Measurements from ENCODE around the gene CAB39. TPM values are rescaled to one million over a fixed set of nuclear protein-coding genes. Genes with fewer than 3 reads are reported as not detected.

CAB39 gene
- polyA plus RNA-seq, 1 donor from 2014 or later = 118 TPM

DNA sequence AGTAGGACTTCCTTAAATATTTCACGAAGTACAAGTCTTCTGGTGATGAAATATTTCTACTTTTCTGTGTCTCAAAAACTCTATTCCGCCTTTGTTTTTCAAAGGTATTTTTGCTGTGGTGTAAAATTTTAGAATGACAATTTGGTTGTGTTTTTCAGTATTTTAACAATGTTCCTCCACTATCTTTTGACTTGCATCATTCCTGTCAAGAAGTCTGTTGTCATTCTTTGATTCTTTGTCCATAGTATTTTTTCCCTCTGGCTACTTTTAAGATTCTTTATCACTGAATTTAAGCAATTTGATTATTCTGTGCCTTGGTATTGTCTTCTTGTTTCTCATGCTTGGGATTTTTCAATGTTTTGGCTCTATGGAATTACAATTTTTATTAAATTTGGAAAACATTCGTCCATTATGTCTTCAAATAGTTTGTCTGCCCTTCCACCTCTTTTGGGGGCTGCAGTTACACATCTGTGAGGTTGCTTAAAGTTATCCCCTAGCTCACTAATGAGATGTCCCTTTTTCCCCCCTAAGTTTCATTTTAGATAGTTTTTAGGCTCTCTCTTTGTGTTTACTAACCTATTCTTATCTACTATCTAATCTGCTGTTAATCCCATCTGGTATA is 76.0 kb downstream of the CAB39 start:
- no peaks in the 10 kb centered on the region for H4K20me1 ChIP-seq (ENCODE audit: insufficient read depth)
- H3K4me2 ChIP-seq (ENCODE audit: low read length) = no peak overlapping the region
- TF ChIP-seq REST (IDR thresholded peaks at IDR 0.05; ENCODE audit: borderline replicate concordance) = no peak
- no peak for TF ChIP-seq TAF1 (IDR thresholded peaks at IDR 0.05; ENCODE audit: low read depth)
- no peak for TF ChIP-seq RAD21 (conservative IDR thresholded peaks at IDR 0.05)
- TF ChIP-seq, protein P1, sequence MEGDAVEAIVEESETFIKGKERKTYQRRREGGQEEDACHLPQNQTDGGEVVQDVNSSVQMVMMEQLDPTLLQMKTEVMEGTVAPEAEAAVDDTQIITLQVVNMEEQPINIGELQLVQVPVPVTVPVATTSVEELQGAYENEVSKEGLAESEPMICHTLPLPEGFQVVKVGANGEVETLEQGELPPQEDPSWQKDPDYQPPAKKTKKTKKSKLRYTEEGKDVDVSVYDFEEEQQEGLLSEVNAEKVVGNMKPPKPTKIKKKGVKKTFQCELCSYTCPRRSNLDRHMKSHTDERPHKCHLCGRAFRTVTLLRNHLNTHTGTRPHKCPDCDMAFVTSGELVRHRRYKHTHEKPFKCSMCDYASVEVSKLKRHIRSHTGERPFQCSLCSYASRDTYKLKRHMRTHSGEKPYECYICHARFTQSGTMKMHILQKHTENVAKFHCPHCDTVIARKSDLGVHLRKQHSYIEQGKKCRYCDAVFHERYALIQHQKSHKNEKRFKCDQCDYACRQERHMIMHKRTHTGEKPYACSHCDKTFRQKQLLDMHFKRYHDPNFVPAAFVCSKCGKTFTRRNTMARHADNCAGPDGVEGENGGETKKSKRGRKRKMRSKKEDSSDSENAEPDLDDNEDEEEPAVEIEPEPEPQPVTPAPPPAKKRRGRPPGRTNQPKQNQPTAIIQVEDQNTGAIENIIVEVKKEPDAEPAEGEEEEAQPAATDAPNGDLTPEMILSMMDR (IDR thresholded peaks at IDR 0.05; ENCODE audit: poor library complexity, severe bottlenecking) = no peak
- TF ChIP-seq EP300 (conservative IDR thresholded peaks at IDR 0.05; ENCODE audit: poor library complexity, severe bottlenecking) = no peak
- TF ChIP-seq MXI1 (conservative IDR thresholded peaks at IDR 0.05; ENCODE audit: poor library complexity, severe bottlenecking) = no peak
- no peak for TF ChIP-seq EZH2 (IDR thresholded peaks at IDR 0.05; ENCODE audit: borderline replicate concordance, insufficient read depth, low read length, poor library complexity, severe bottlenecking)
- no peak for TF ChIP-seq SMC3 (conservative IDR thresholded peaks at IDR 0.05; ENCODE audit: poor library complexity)
- TF ChIP-seq POLR2AphosphoS5 (IDR thresholded peaks at IDR 0.05) = no peak
- no peaks in the 10 kb centered on the region for H3K9me2 ChIP-seq (ENCODE audit: insufficient read depth, low read length)
- no peaks in the 10 kb centered on the region for H3F3A ChIP-seq (ENCODE audit: insufficient read depth, low read length, poor library complexity, severe bottlenecking)
- H3K36me3 ChIP-seq (ENCODE audit: insufficient read depth, low read length) = peaks cover 19% of the 10 kb centered on the region
- H3K27ac ChIP-seq (ENCODE audit: low read length) = no peak overlapping the region
- no peak overlapping the region for H3K4me3 ChIP-seq (ENCODE audit: low read length)
- no peak overlapping the region for H2AFZ ChIP-seq (ENCODE audit: low read depth, low read length)
- no peaks in the 10 kb centered on the region for H3K9me3 ChIP-seq (ENCODE audit: low read length)
- no peaks in the 10 kb centered on the region for H3K27me3 ChIP-seq (ENCODE audit: insufficient read depth, low read depth, low read length)
- no peak overlapping the region for H3K9ac ChIP-seq (ENCODE audit: low read length)
- H3K79me2 ChIP-seq (replicated peaks; ENCODE audit: insufficient read depth, low read length) = peaks cover 6% of the 10 kb centered on the region

DNA sequence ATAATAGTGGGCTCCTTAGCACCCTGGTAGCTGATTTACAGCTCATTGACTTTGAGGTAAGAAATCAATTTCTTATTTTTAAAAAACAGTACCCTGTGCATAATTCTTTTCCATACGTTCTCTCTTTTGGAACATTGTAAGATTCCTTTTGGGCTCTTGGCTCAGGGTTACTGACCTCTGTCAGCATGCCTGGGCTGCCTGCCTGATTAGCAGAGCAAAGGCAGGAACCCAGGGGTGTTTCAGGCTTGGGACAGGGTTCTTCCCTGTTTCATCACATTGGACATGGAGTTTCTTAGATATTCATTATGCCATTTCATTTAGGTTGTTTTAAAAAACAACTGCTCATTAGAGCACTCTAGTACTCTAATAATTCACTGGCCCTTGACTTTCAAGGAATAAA is 78.3 kb downstream of the CAB39 start:
- Histone ChIP-seq H3F3A (ENCODE audit: insufficient read depth, low read length, poor library complexity, severe bottlenecking) (no peaks in the 10 kb centered on the region), H3K27ac (ENCODE audit: low read length) (no peak overlapping the region)

More for the DNA sequence above, 78.3 kb downstream of the CAB39 start:
- peaks cover 12% of the 10 kb centered on the region for H3K36me3 ChIP-seq (ENCODE audit: insufficient read depth, low read length)
- H3K9me3 ChIP-seq (ENCODE audit: low read length) = no peaks in the 10 kb centered on the region
- TF ChIP-seq MXI1 (conservative IDR thresholded peaks at IDR 0.05; ENCODE audit: poor library complexity, severe bottlenecking) (no peak), EP300 (conservative IDR thresholded peaks at IDR 0.05; ENCODE audit: poor library complexity, severe bottlenecking) (no peak), REST (IDR thresholded peaks at IDR 0.05; ENCODE audit: borderline replicate concordance) (no peak), POLR2AphosphoS5 (IDR thresholded peaks at IDR 0.05) (no peak), RAD21 (conservative IDR thresholded peaks at IDR 0.05) (no peak), SMC3 (conservative IDR thresholded peaks at IDR 0.05; ENCODE audit: poor library complexity) (no peak), TAF1 (IDR thresholded peaks at IDR 0.05; ENCODE audit: low read depth) (no peak), EZH2 (IDR thresholded peaks at IDR 0.05; ENCODE audit: borderline replicate concordance, insufficient read depth, low read length, poor library complexity, severe bottlenecking) (no peak)
- TF ChIP-seq, protein P1 (IDR thresholded peaks at IDR 0.05; ENCODE audit: poor library complexity, severe bottlenecking) = no peak
- no peak overlapping the region for H3K4me2 ChIP-seq (ENCODE audit: low read length)
- no peaks in the 10 kb centered on the region for H4K20me1 ChIP-seq (ENCODE audit: insufficient read depth)
- no peak overlapping the region for H3K9ac ChIP-seq (ENCODE audit: low read length)
- no peaks in the 10 kb centered on the region for H3K27me3 ChIP-seq (ENCODE audit: insufficient read depth, low read depth, low read length)
- H3K4me3 ChIP-seq (ENCODE audit: low read length) = no peak overlapping the region
- H3K9me2 ChIP-seq (ENCODE audit: insufficient read depth, low read length) = no peaks in the 10 kb centered on the region
- H2AFZ ChIP-seq (ENCODE audit: low read depth, low read length) = no peak overlapping the region
- no peaks in the 10 kb centered on the region for H3K79me2 ChIP-seq (replicated peaks; ENCODE audit: insufficient read depth, low read length)

Data from neural cell (in vitro differentiated cells).